WTC11 (cell line): ENCODE measurements around the gene BMPER. TPM values are rescaled to one million over a fixed set of nuclear protein-coding genes. Genes with fewer than 3 reads are reported as not detected.

Source experiments
- ATAC-seq: fragments of 200-7000 bp; cut with Tn5 transposase; 2 replicates; pipeline ENCODE4 v1.10.0; 2021; ENCODE audit warnings: mild to moderate bottlenecking, moderate library complexity
- CTCF ChIA-PET: fragments of 300-600 bp; sonication (Branson Sonifier 250); formaldehyde crosslinking; loops from one replicate; lab custom pipeline; 2021; ENCODE audit warnings: antibody characterized with exemption; lab: Charles Lee
- POLR2A ChIA-PET: fragments of 350-600 bp; sonication (Branson Sonifier 250); formaldehyde crosslinking; loops from one replicate; lab custom pipeline; 2021; ENCODE audit warnings: antibody characterized with exemption; lab: Charles Lee
- DNase-seq: peaks from one replicate; pipeline ENCODE4 v3.0.0; 2021; ENCODE audit warnings: low spot score
- H3K27ac Mint-ChIP-seq: 2 replicates; pipeline ENCODE4 v1.8.0; 2021; ENCODE audit warnings: mixed read lengths
- H3K27me3 Mint-ChIP-seq: 2 replicates; pipeline ENCODE4 v1.8.0; 2021; ENCODE audit warnings: low read depth, mild to moderate bottlenecking, moderate library complexity, mixed read lengths
- H3K36me3 Mint-ChIP-seq: 2 replicates; pipeline ENCODE4 v1.8.0; 2021; ENCODE audit warnings: mixed read lengths
- H3K4me1 Mint-ChIP-seq: 2 replicates; pipeline ENCODE4 v1.8.0; 2022; ENCODE audit warnings: mixed read lengths
- H3K4me3 Mint-ChIP-seq: 2 replicates; pipeline ENCODE4 v1.8.0; 2021; ENCODE audit warnings: mild to moderate bottlenecking, moderate library complexity, mixed read lengths
- H3K9me3 Mint-ChIP-seq: 2 replicates; pipeline ENCODE4 v1.8.0; 2021; ENCODE audit warnings: mixed read lengths
- CREB1 ChIP-seq: sonication (generic); formaldehyde crosslinking; IDR thresholded peaks from 2 replicates; pipeline ENCODE4 v1.8.0; 2023; ENCODE audit warnings: mild to moderate bottlenecking, missing genetic modification reagents
- CTCF ChIP-seq: fragments of 200-600 bp; IDR thresholded peaks from 2 replicates; pipeline ENCODE4 v1.8.0; 2022; ENCODE audit warnings: antibody characterized with exemption
- E2F1 ChIP-seq: sonication (generic); formaldehyde crosslinking; IDR thresholded peaks from 2 replicates; pipeline ENCODE4 v1.8.0; 2022; ENCODE audit warnings: mild to moderate bottlenecking, missing genetic modification reagents
- FOXK1 ChIP-seq: sonication (generic); formaldehyde crosslinking; IDR thresholded peaks from 2 replicates; pipeline ENCODE4 v1.8.0; 2022; ENCODE audit warnings: mild to moderate bottlenecking, moderate library complexity, missing genetic modification reagents
- HMGXB4 ChIP-seq: sonication (generic); formaldehyde crosslinking; IDR thresholded peaks from 2 replicates; pipeline ENCODE4 v1.8.1; 2023; ENCODE audit warnings: mild to moderate bottlenecking, moderate library complexity, missing genetic modification reagents
- KAT7 ChIP-seq: sonication (generic); formaldehyde crosslinking; IDR thresholded peaks from 2 replicates; pipeline ENCODE4 v1.8.1; 2023; ENCODE audit warnings: missing genetic modification reagents, mild to moderate bottlenecking, borderline replicate concordance
- NFE2L1 ChIP-seq: sonication (generic); formaldehyde crosslinking; IDR thresholded peaks from 2 replicates; pipeline ENCODE4 v1.8.1; 2023; ENCODE audit warnings: missing genetic modification reagents
- NFYB ChIP-seq: sonication (generic); formaldehyde crosslinking; conservative IDR thresholded peaks from 2 replicates; pipeline ENCODE4 v1.8.0; 2022; ENCODE audit warnings: low read depth, missing genetic modification reagents
- NR3C1 ChIP-seq: sonication (generic); formaldehyde crosslinking; conservative IDR thresholded peaks from 2 replicates; pipeline ENCODE4 v1.8.1; 2023; ENCODE audit warnings: low read depth, mild to moderate bottlenecking, missing genetic modification reagents
- SOX15 ChIP-seq: fragments of 250-450 bp; sonication (Bioruptor Pico); IDR thresholded peaks from 2 replicates; pipeline ENCODE4 v1.9.0; 2021; ENCODE audit warnings: mild to moderate bottlenecking
- TP53 ChIP-seq: sonication (generic); formaldehyde crosslinking; IDR thresholded peaks from 2 replicates; pipeline ENCODE4 v1.8.1; 2023; ENCODE audit warnings: mild to moderate bottlenecking, missing genetic modification reagents
- ZBTB21 ChIP-seq: sonication (generic); formaldehyde crosslinking; IDR thresholded peaks from 2 replicates; pipeline ENCODE4 v1.8.1; 2023; ENCODE audit warnings: mild to moderate bottlenecking, missing genetic modification reagents, borderline replicate concordance
- ZNF263 ChIP-seq: sonication (generic); formaldehyde crosslinking; IDR thresholded peaks from 2 replicates; pipeline ENCODE4 v1.8.1; 2022; ENCODE audit warnings: low read depth, mild to moderate bottlenecking, moderate library complexity, missing genetic modification reagents
- ZNF281 ChIP-seq: sonication (generic); formaldehyde crosslinking; IDR thresholded peaks from 2 replicates; pipeline ENCODE4 v1.8.0; 2023; ENCODE audit warnings: mild to moderate bottlenecking, missing genetic modification reagents
- ZNF532 ChIP-seq: fragments of 250-450 bp; sonication (Bioruptor Pico); IDR thresholded peaks from 2 replicates; pipeline ENCODE4 v1.9.0; 2021; ENCODE audit warnings: mild to moderate bottlenecking, borderline replicate concordance
- total RNA-seq: library from RNA; stranded (reverse); gene quantifications from 3 replicates; pipeline ENCODE4 v1.2.3, GENCODE V29; 2021
- TF ChIP-seq, protein P1 (sequence below): sonication (generic); formaldehyde crosslinking; IDR thresholded peaks from 2 replicates; pipeline ENCODE4 v1.8.1; 2022; ENCODE audit warnings: mild to moderate bottlenecking, missing genetic modification reagents, moderate library complexity, borderline replicate concordance
- TF ChIP-seq, protein P2 (sequence below): sonication (generic); formaldehyde crosslinking; conservative IDR thresholded peaks from 2 replicates; pipeline ENCODE4 v1.8.1; 2023; ENCODE audit warnings: mild to moderate bottlenecking, low read depth, missing genetic modification reagents, moderate library complexity
- TF ChIP-seq, protein P3 (sequence below): sonication (generic); formaldehyde crosslinking; IDR thresholded peaks from 2 replicates; pipeline ENCODE4 v1.8.1; 2023; ENCODE audit warnings: mild to moderate bottlenecking, missing genetic modification reagents, moderate library complexity

Gene BMPER
- total RNA-seq, 1 experiment from 2014 or later: 1.9 TPM

GRCh38 chr7:33873981-33874750, 31.2 kb upstream of the BMPER start (continued):
- TF ChIP-seq ZNF281 (CRISPR knock-in tag): no peak
- no peak for TF ChIP-seq SOX15 (CRISPR knock-in tag)
- no peak for TF ChIP-seq NFE2L1 (CRISPR knock-in tag)
- no peak for TF ChIP-seq KAT7 (CRISPR knock-in tag)
- TF ChIP-seq FOXK1 (CRISPR knock-in tag): no peak
- no peak for TF ChIP-seq E2F1 (CRISPR knock-in tag)

DNA sequence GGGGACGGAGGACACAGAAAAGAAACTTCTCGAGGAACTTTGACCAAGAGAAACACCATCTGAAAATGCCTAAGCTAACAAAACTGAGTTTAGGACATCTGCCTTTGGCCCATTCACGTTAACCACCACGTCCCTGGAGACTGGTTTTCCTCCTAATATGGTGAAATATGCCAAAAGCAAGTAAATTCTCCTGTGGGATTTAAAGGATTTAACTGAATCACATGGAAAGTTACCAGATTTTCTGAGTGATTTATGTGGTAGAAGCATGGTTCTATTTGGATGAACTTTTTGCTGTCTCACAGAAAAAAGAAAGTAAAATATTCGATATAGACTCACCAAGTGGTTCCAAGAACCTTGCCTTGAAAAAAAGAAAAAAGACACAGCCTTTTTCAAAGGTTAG, 30.4 kb upstream of the BMPER start:
- ChIA-PET POLR2A (no interaction called here), CTCF (no interaction called here)
- H3K4me3 Mint-ChIP-seq: no peak overlapping the region
- H3K36me3 Mint-ChIP-seq: no peaks in the 10 kb centered on the region
- DNase-seq (no peak), ATAC-seq (no peak)
- no peak overlapping the region for H3K27ac Mint-ChIP-seq
- H3K27me3 Mint-ChIP-seq: no peaks in the 10 kb centered on the region
- H3K4me1 Mint-ChIP-seq: peaks cover 21% of the 10 kb centered on the region
- H3K9me3 Mint-ChIP-seq: no peaks in the 10 kb centered on the region
- TF ChIP-seq HMGXB4 (no peak), CTCF (no peak), NR3C1 (no peak), ZNF532 (no peak), CREB1 (no peak), ZNF263 (CRISPR knock-in tag) (no peak), TP53 (CRISPR knock-in tag) (no peak), FOXK1 (CRISPR knock-in tag) (no peak), NFE2L1 (CRISPR knock-in tag) (no peak), NFYB (CRISPR knock-in tag) (no peak), ZBTB21 (no peak)
- TF ChIP-seq, protein P1, sequence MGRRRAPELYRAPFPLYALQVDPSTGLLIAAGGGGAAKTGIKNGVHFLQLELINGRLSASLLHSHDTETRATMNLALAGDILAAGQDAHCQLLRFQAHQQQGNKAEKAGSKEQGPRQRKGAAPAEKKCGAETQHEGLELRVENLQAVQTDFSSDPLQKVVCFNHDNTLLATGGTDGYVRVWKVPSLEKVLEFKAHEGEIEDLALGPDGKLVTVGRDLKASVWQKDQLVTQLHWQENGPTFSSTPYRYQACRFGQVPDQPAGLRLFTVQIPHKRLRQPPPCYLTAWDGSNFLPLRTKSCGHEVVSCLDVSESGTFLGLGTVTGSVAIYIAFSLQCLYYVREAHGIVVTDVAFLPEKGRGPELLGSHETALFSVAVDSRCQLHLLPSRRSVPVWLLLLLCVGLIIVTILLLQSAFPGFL (CRISPR knock-in tag): no peak
- TF ChIP-seq, protein P2, sequence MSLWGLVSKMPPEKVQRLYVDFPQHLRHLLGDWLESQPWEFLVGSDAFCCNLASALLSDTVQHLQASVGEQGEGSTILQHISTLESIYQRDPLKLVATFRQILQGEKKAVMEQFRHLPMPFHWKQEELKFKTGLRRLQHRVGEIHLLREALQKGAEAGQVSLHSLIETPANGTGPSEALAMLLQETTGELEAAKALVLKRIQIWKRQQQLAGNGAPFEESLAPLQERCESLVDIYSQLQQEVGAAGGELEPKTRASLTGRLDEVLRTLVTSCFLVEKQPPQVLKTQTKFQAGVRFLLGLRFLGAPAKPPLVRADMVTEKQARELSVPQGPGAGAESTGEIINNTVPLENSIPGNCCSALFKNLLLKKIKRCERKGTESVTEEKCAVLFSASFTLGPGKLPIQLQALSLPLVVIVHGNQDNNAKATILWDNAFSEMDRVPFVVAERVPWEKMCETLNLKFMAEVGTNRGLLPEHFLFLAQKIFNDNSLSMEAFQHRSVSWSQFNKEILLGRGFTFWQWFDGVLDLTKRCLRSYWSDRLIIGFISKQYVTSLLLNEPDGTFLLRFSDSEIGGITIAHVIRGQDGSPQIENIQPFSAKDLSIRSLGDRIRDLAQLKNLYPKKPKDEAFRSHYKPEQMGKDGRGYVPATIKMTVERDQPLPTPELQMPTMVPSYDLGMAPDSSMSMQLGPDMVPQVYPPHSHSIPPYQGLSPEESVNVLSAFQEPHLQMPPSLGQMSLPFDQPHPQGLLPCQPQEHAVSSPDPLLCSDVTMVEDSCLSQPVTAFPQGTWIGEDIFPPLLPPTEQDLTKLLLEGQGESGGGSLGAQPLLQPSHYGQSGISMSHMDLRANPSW (CRISPR knock-in tag): no peak
- TF ChIP-seq, protein P3, sequence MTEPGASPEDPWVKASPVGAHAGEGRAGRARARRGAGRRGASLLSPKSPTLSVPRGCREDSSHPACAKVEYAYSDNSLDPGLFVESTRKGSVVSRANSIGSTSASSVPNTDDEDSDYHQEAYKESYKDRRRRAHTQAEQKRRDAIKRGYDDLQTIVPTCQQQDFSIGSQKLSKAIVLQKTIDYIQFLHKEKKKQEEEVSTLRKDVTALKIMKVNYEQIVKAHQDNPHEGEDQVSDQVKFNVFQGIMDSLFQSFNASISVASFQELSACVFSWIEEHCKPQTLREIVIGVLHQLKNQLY (CRISPR knock-in tag): no peak
